Lung microvascular endothelial cell (primary cell): ENCODE measurements around the gene ZMYND8. TPM values are rescaled to one million over a fixed set of nuclear protein-coding genes. Genes with fewer than 3 reads are reported as not detected.
A peak's percentile ranks its signal among the peaks of the same experiment; 100 is the strongest.
"Not testable (repeated sequence)": the region's sequence is repeated elsewhere in the genome, so short reads cannot be mapped to it uniquely, and the experiment has no call there.

Source experiments
- DNase-seq, 2 donors: peaks; one replicate each; pipeline versions ENCODE4 v3.0.0 to v3.0.0-alpha.2; 2010; ENCODE audit warnings: low read depth in 2 of 2
- total RNA-seq: library from RNA; depleted of rRNA; stranded (reverse); fragments of >200 nt; gene quantifications from 2 replicates; pipeline ENCODE4 v1.2.1, GENCODE V29; 2014

The ZMYND8 gene
- total RNA-seq, 1 donor from 2014 or later: 74.8 TPM

DNA sequence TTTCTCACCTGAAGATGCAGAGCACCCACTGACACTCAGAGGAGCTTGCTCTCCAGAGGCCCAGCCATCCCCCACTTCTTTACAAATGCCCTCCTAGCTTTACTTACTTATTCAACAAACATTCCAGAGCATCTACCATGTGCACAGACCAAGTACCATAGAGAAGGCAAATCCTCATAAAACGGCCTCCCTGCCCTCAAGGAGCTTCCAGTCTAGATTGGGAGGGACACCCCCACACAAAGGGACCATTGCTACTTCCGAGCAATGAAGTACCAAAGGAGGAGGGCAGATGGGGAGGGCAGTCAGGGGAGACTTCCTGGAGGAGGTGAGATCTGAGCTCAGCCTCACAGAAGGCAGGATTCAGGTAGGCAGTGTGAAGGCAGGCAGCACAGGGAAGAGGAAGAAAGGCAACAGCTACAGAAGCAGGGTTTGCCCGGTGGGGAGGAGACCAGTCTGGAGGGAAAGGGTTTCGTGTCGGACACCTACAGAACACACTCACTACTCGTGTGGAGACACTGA lies 108.0 kb downstream of the ZMYND8 start:
- DNase-seq: no peak

DNA sequence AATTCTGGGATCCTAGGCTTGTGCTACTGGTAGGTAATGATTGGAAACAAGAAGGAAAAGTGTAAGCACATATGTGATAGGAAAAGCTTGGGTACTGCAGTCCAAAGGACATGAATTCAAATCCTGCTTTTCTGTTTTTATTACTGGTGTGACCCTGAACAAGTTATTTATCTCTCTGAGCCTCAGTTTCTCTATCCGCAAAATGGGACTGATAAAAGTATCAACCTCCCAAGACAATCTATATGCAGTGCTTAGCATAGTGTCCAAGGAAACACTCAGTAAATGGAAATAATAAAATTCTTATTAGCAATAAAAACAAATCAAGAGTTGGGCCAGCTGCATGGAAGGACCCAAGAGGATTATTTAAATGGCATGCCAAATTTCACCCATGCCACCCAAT lies 108.5 kb downstream of the ZMYND8 start:
- no peak for DNase-seq

DNA sequence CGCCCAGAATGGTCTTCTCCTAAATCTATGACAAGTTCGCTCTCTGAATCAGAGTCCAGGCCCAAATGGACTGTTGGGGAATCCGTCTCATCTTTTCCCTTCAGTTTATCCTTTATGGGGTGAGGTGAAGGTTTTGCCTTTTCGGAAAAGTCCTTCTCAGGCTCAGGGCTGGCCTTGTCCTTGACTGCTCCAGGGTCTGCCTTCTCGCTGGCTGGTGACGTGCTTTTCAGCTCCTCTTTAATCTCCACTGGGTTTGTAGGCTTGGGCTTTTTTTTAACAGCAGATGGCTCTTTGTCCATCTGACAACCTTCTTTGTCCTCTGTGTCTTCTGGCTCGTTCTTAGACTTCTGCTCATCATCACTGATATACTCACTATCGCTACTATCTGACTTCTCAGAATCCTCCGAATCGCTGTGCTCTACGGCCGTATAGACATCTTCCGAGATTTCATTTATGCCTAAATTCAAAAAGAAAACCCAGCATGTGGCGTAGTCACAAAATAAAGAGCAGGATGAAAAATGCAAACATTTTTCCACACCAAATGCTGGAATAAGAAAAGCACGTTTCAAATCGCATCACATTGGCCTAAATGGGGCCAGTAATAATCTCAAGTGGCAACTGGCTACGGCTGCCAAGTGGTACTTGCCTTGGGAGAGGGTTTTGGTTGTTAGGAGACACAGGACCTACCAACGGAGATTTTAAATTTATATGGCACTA lies 110.3 kb downstream of the ZMYND8 start:
- DNase-seq: no peak

DNA sequence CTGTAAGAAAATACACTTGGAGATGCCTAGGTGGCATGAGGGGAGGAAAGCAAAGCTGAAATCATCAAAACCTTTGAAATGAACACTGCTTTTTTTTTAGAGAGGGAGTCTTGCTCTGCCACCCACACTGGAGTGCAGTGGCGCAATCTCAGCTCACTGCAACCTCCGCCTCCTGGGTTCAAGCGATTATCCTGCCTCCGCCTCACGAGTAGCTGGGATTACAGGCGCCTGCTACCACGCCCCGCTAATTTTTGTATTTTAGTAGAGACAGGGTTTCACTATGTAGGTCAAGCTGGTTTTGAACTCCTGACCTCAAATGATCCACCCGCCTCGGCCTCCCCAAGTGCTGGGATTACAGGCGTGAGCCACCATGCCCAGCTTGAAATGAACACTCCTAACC lies 111.3 kb downstream of the ZMYND8 start:
- DNase-seq: not testable (repeated sequence)

DNA sequence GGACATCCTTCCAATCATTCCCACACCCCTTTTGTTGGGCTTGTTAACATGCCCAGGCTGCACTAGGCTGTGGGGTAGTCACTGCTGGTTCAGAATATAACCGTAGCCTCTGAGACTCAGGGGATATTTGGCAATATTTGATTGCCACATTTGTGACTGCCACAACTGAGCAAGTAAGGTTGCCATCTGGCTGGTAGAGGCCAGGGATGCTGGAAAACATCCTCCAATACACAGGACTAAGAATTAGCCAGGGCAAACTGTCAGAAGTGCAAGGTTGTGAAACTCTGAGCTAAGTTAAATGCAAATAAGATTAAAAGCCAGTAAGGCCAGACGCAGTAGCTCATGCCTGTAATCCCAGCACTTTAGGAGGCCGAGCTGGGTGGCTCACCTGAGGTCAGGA lies 112.0 kb downstream of the ZMYND8 start:
- DNase-seq: no peak

DNA sequence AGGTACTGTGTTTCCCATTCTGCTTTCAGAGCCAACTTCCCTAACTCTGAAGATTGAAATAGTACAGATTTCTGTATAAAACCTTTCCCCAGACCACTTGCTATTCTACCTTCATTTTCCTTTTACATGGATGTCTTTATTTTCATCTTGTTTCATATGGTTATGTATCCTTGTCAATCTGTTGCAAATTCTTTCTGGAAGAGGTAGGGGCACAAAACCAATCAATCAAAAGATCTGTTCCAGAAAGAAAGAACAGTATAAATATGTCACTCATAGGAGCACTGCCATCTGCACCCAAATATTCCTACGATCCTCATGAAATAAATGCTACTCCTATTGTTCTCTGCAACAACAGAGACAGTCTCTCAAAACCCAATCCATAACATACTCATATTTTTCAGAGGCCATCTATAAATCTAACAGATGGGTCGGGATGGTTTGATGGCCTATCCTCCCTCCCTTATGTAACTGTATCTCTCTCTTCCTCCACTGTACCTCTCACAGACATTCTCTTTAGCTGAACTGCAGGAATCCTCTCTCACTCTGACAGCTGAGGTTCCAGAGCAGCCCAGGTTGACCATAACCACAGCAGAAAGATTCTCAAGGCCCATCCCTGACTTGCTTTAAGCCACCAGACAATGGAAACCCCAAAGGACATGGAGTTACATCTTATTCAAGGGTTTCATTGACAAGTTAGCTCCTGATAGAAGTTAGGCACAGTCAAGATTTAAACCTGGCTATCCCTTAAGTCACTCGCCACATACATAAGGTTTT lies 112.8 kb downstream of the ZMYND8 start:
- no peak for DNase-seq

DNA sequence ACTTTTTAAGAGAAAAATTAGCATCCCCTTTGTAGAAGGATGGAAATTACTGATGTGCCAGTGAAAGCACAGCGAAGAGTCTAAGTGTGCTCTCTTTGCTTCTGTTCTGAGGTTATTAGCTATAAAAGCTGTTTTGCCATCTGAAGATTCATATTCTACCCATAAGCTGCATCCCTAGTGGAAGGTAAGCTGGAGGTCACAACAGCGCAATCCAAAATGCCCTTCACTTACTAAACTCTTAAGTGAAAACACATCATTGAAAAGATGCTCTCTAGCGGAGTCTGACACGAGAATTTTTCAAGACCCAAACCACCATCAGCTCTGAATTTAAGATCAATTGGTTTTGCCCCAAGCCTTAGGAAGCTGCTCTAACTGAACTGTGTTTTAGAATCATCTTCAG lies 113.5 kb downstream of the ZMYND8 start:
- DNase-seq: no peak

DNA sequence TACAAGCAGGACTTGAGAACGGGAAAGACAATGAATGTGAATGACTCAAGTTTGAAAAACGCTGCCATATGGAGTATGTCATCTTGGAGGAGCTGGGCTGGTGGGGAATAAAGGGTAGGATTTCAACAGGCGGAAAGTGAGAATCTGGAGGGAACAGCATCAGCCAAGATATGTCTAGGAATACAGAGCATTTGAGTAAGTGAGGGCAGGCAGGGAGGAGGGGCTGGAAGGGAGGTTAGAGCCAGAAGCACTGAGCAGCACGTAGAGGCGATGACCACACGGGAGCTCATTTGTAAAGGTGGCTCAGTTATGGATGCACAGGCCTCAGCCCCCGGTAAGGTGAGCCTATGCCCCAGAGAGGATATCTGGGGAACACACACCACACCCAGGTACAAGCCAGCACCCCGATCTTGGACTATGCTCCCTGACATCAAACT lies 115.1 kb downstream of the ZMYND8 start:
- DNase-seq: no peak

DNA sequence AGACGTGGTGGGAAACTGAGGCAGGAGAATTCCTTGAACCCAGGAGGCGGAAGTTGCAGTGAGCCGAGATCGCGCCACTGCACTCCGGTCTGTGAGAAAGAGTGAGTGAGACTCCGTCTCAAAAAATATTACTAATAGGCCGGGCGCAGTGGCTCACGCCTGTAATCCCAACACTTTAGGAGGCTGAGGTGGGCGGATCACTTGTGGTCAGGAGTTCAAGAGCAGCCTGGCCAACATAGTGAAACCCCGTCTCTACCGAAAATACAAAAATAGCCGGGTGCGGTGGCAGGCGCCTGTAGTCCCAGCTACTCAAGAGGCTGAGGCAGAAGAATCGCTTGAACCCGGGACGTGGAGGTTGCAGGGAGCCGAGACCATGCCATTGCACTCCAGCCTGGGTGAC lies 116.4 kb downstream of the ZMYND8 start:
- not testable (repeated sequence) for DNase-seq

DNA sequence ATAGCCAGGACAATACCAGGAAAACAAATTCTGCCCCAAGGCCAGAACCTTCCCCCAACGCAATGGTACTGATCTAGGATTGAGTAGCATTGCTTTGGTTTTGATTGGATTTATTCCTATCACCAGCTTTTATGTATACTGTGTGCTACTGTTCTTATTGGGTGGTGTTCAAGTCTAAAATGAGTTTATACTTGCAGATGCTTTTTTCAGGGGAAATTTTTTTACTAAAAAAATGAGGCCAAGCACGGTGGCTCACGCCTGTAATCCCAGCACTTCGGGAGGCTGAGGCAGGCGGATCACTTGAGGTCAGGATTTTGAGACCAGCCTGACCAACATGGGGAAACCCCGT lies 116.8 kb downstream of the ZMYND8 start:
- no peak for DNase-seq

DNA sequence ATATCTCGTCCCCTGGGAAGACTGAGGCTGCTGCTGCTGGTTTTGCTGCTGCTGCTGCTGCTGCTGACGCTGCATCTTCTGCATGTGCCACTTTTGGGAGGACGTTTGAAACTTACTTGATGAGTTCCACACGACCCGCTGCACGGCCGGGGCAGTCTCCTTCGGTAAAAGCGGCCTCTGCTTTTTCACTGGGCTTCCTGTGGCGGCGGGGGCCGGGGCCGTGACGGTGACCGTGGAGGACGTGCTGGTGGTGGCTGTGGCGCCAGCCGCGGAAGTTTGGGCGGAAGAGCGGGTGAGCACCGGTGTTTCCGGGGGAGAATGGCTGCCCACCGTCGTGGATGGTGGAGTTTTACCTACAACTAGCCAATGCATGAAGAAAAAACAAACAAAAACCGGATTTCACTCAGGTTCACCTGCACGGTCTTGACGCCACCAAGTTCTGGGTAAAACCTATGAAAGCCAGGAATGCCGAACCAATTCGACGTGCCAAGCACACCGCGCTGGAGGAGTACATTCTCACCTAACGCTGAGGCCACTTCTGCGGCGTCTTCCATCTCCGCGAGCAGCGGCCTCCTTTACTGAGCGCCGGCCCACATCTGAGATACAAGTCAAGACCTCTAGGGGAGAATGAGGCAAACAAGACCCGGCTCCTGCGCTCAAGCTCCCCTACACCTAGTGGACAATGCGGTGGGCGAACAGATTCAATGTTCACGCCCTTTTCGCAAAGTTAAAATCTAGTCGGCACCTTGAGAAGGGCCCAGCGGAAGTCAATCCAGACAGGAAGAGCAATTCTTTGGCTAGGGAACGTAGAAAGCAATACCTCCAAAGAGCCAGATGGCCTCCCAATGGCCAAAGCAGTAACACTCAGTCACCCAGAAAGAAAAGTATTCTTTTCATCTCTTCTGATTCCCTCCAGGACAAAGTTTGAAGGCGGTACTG lies 117.5 kb downstream of the ZMYND8 start:
- DNase-seq: no peak

DNA sequence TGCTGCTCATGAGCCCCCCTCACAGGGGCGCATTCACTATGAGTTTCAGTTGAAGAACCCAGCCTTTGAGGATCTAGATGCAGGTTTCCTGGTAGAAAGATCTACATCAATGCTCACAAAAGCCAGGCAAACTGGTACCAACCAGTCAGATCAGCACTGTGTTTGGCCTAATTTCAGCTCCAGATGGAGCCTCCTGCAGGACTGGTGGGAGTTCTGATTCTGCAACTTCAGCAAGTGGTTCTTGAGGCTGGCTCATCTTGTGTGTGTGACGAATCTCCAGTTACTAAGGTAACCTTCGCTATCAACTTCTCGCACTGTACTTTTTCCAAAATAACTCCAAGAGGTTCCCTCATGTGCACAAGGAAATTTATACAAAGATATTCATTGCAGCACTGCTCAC lies 118.8 kb downstream of the ZMYND8 start:
- DNase-seq: no peak

DNA sequence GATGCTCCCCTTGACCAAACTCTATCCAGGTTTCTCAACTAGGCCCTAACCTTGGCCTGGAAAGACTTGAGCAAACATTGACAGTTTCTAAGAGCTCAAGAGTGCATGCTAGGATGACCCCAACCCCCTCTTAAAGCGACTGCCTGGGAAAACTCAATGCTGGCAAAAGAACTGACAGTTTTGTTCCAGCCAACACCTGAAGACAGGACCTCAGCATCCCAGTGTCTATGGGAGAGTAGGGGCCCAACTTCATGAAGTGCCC lies 119.9 kb downstream of the ZMYND8 start:
- no peak for DNase-seq

DNA sequence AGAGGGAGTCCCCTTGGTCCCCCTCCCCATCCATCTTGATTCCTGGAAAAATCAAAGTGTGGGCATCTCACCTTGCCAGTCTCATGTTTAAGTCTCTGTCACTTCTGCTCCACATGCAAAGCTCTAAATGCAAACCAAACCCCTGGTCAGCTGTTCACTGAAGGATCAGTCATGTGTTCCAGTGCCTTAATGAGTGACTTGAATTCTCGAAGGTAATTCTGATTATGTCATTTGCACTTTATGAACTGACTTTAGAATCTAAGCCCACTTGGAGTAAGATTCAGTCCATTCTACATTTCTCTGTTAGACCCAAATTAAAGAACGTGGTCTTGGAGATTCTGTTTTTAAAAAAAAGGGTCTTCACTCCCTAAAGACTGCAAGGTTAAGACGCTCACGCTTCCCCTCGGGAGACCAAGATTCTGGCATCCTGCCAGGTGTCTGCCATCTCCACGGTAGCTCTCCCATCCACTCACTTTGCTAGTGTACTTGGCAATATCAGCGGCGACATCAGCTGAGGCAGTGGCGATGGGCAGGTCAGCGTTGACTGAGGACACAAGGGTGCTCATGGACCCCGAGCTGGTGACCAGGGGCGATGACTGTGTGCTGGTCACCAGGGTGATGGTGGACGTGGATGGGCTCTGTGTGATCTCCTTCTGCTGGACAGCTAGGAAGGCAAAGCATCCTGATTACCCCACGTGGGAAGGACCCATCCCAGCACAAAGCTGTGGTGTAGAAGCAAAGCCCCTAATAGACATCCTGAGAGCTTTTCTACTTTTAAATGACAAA lies 120.5 kb downstream of the ZMYND8 start:
- no peak for DNase-seq

DNA sequence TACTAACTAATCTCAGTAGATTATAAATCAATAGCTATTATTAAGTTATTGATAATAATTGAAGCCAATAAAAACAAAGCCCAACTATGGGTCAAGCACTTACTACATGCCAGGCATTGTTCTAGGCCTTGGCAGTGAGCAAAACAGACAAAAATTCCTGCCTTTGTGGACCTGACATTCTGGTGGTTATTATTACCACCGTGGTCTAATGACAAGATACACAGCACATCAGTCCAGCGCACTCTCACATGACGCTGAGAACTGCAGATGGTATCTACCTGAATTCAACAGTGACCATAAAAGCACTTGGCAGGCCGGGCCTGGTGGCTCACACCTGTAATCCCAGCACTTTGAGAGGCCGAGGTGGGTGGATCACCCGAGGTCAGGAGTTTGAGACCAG lies 121.4 kb downstream of the ZMYND8 start:
- DNase-seq: peak in 1 of 2 donors; percentile 80

DNA sequence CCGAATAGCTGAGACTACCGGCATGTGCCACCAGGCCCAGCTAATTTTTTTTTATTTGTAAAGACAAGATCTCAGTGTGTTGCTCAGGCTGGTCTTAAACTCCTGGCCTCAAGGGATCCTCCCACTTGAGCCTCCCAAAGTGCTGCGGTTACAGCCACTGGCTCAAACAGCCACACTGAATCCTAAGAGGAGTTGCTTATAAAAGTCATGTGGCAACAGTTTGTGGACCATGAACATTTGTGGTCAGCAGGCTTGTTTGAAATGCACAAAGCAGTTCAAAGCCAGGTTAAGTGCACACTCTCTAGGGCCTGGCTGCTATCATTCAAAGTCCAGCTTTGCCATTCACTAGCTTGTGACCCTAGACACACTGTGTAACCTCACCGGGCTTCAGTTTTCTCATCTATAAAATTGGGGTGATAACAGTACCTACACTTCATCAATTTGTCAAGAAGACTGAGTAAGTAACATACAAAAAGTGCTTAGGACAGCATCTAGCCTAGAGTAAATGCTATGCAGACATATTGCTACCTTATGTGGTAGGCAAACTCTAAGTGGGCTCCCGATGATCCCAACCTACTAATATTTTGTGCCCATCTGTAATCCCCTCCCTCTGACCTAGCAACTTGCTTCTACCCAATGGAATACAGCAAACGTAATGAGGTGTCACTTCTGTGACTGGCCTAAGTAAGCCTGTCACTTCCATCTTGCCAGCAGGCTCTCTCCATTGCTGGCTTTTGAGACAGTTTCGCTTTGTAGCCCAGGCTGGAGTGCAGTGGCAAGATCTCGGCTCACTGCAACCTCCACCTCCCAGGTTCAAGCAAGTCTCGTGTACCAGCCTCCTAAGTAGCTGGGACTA lies 122.9 kb downstream of the ZMYND8 start:
- DNase-seq: no peak

DNA sequence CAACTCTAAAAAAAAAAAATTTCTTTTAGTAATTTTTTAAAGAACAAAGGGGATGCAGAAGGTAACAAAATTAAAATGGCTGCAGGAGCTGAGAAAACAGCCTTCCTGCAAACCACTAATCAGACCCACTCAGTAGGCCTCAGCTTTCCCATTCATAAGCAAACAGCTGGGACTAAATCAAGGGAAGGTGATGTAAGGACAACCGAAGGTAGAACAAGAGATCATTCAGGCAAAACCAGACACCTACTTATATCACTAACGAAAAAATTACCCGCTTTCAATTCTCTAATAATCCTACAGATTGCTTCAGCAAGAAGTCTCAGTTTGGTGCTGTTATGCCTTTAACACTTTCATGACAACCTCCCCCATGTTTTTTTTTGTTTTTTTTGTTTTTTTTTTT lies 124.0 kb downstream of the ZMYND8 start:
- DNase-seq: no peak

DNA sequence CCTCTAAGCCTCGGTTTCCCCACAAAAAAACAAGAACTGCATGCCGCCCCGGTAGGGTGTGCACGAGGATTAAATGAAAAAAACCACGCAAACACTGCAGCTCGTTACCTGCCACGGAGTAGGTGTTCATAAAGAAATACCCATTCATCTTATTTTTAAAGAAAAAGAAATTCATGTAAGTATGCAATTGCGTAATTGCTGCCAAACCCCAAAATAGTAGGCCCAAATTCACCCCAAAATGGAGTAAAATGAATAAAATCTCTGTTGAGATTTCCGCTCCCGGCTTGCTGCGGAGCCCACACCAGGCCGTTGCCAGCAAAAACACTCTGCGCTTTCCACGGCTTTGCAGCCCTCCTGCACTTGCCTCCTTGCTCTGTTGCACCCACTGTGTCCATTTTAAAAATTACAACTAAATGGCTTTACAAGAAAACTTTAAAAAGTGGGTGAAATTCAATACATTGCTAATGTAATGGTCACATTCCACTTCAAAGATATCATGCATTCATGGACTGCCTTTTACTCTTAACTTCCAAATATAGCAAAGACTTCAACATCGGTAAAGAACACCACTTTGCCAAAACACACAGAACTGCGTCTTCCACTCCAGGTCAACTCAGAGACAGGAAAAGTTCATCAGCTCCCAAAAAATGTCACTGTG lies 125.0 kb downstream of the ZMYND8 start:
- DNase-seq: no peak

DNA sequence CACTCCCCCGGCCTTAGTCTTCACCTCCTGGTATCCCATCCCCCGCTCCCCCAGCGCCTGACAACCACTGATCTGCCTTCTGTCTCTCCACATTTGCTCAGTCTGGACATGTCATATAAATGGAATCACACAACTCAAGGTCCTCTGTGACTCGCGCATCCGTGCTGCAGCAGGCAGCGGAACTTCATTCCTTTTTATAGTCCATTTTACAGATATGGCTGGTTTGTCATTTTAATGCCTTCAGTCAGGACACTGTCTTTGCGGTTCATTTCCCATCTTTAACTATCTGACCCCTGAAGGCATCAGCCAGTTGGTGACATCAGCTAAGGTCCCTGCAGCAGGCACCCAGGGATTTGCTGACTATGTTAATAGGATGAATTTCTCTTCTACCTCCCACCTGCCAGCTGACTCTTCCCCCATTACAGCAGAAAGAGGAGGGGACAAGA lies 125.7 kb downstream of the ZMYND8 start:
- DNase-seq: no peak

DNA sequence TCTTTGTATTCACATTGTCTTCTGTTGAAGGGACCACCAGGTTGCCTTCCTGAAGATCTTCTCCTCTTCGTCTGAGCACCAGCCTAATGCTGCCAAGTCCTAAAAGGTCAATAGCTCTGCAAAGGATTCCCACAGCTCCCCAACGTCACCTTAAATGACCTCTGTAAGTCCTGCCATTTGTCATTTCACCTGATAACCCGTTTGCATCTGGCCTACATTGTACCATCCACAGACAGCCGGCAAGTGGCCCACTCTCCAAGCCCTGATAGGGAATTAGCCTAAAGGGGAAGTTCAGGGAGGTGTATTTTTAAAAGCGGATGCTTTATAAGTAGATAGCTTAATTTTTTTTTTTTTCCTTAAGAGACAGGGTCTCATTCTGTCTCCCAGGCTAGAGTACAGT lies 127.8 kb downstream of the ZMYND8 start:
- DNase-seq: no peak
